GM19463 (cell line): ENCODE data around the gene ATG16L2.
A peak's percentile ranks its signal among the peaks of the same experiment; 100 is the strongest.

Source experiments
- ATAC-seq: cut with Tn5 transposase; IDR thresholded peaks from one replicate; pipeline ENCODE4 v1.9.1; 2021; ENCODE audit warnings: mild to moderate bottlenecking, moderate library complexity; ENCODE audit not compliant: unreplicated experiment

ATG16L2 gene, protein sequence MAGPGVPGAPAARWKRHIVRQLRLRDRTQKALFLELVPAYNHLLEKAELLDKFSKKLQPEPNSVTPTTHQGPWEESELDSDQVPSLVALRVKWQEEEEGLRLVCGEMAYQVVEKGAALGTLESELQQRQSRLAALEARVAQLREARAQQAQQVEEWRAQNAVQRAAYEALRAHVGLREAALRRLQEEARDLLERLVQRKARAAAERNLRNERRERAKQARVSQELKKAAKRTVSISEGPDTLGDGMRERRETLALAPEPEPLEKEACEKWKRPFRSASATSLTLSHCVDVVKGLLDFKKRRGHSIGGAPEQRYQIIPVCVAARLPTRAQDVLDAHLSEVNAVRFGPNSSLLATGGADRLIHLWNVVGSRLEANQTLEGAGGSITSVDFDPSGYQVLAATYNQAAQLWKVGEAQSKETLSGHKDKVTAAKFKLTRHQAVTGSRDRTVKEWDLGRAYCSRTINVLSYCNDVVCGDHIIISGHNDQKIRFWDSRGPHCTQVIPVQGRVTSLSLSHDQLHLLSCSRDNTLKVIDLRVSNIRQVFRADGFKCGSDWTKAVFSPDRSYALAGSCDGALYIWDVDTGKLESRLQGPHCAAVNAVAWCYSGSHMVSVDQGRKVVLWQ

DNA sequence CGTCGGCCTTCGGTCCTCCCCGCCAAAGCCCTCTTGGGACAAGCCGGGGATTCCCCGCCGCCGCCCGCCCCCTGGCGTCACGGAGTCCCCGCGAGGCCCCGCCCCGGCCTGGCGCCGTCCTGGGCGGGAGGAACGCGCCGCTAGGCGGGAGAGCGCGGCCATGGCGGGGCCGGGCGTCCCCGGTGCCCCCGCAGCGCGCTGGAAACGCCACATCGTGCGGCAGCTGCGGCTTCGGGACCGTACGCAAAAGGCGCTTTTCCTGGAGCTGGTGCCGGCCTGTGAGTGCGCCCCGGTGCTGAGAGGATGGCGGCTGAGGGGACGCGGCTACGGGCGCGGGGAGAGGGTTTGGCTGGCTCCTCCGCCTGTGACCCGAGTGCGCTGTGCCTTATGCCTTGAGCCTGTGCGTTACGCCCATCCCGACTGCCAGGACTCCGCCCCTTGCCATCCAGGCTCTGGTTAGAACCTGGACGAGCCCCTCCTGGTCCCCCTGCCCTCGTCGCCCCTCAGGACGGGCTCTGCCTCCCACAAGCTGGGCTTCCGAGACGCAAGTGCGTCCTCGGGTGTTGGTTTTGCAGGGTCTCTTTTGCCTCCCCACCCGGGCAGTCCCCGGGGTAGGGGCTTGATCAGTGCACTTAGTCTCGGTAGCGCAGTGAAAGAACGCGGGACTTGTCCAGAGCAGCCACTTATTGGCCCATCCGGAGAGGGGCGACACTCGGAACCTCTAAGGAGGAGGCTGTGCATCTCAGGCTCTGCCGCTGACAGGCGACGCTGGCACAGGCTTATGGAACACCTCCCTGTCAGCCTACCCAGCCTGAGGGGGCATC lies at the start of gene ATG16L2:
ATG16L2 (plus strand) TSS at position 126 of the 824 bp plus-strand sequence; CDS start at position 161, 35 bp downstream.
- peak; percentile 57 for ATAC-seq

- ATAC-seq: no peak
Observed at GRCh38 chr11:72764503-72764902, 49.7 kb upstream of the ATG16L2 start.

- ATAC-seq: no peak
Observed at GRCh38 chr11:72766152-72766902, 47.9 kb upstream of the ATG16L2 start.

DNA sequence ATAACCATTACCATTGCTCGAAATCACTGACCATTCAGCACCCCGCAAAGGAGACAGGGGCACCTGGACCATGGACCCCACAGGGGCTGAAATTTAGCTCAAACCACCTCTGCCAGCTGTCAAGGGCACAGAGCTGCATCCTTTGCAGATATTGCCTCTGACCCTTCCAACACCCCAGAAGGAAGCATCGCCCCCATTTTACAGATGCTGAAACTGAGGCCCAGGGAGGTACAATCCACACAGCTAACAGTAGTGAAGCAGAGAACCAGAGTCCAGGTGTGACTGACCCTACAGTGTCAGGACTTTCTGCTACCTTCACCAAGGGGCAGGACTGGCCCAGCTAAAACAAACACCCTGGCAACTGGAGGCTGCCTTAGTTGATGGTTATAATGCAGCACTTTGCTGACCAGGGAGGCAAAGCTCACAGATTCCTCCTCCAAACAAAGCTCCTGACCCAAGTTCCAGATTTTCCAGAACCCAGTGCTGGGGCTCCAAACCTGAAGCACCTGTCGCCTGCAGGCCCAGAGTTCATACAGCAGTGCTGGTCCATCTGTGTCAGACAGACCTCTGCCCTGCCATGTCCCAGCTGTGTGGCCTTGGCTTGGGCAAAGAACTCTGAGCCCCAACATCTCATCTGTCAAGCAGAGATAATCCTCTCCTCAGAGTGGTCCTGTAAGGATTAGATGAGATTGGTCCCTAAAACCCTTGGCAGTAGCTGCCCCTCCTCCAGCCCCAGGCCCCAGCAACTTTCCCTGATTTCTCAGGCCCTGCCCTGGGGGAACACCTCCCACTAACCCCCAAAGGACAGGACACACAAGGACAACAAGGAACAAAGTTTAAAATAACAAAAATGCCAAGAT lies 46.8 kb upstream of the ATG16L2 start:
- no peak for ATAC-seq

GRCh38 chr11:72768581-72768980 lies 45.6 kb upstream of the ATG16L2 start:
- ATAC-seq: no peak

- ATAC-seq: no peak
Observed at GRCh38 chr11:72769680-72770079, 44.5 kb upstream of the ATG16L2 start.

DNA sequence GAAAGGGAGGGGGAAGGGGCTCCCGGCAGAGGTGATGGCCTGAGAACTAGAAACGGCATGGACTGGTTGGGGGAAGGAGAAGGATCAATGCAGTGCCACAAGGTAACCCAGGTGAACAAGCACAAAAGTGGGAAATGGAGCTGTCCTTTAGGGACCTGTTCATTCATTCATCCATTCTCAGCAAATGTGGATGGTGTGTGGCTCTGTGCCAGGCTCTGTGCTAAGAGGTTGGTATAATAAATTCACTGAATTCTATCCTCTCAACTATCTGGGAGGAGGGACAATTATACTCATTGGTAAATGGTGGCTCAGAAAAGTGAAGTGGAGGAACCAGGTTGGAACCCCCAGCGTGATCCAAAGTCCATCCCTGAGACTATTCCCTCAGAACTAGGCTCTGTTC lies 43.4 kb upstream of the ATG16L2 start:
- ATAC-seq: no peak

DNA sequence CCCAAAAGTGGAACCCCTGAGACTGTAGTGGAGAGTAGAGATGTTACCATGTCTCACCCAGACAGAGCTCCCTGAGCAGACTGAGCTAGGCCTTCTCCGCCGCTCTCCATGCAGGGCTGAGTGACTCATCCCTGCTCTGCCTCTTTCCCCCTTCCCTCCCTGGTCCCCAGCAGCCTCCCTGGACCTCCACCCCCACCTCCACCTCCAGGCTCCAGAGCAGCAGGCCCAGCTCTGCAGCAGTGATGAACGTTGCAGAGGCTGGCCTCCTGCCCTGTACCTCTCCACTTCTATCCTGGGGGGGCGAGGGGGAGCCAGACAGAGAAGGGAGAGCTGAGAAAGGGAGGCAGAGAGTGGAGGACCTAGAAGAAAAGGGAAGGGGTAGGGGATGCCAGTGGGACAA lies 42.7 kb upstream of the ATG16L2 start:
- ATAC-seq: no peak

- ATAC-seq: no peak
Observed at GRCh38 chr11:72772059-72772458, 42.2 kb upstream of the ATG16L2 start.

- ATAC-seq: no peak
Observed at GRCh38 chr11:72773291-72773690, 40.9 kb upstream of the ATG16L2 start.

- ATAC-seq: no peak
Observed at GRCh38 chr11:72773696-72774095, 40.5 kb upstream of the ATG16L2 start.

GRCh38 chr11:72774499-72774898 lies 39.7 kb upstream of the ATG16L2 start:
- ATAC-seq: no peak

GRCh38 chr11:72775288-72776110 lies 38.7 kb upstream of the ATG16L2 start:
- no peak for ATAC-seq

GRCh38 chr11:72776117-72776843 lies 37.9 kb upstream of the ATG16L2 start:
- no peak for ATAC-seq

- ATAC-seq: no peak
Observed at GRCh38 chr11:72776844-72777754, 37.1 kb upstream of the ATG16L2 start.

- no peak for ATAC-seq
Observed at GRCh38 chr11:72777755-72778278, 36.4 kb upstream of the ATG16L2 start.
